Measurements from ENCODE around the gene ENO2.

The ENO2 gene

GRCh38 chr12:6959058-6959804, 44.9 kb downstream of the ENO2 start:
- Histone ChIP-seq H3K4me1 (ENCODE audit: low read depth, poor library complexity, severe bottlenecking) (peaks cover 5% of the 10 kb centered on the region), H3K4me2 (no peak overlapping the region), H3K4me3 (IDR thresholded peaks at IDR 0.05; ENCODE audit: insufficient read depth, low read depth, low read length) (no peak overlapping the region), H4K20me1 (ENCODE audit: insufficient read depth) (no peaks in the 10 kb centered on the region), H3K27me3 (ENCODE audit: insufficient read depth, low read depth) (no peaks in the 10 kb centered on the region), H3K36me3 (ENCODE audit: insufficient read depth) (no peaks in the 10 kb centered on the region), H2AFZ (ENCODE audit: low read depth) (no peak overlapping the region), H3K9ac (no peak overlapping the region), H3K27ac (no peak overlapping the region), H3K79me2 (ENCODE audit: insufficient read depth, low read depth) (no peaks in the 10 kb centered on the region)
- TF ChIP-seq CTCF (conservative IDR thresholded peaks at IDR 0.05; ENCODE audit: low read depth, low read length), result no peak

DNA sequence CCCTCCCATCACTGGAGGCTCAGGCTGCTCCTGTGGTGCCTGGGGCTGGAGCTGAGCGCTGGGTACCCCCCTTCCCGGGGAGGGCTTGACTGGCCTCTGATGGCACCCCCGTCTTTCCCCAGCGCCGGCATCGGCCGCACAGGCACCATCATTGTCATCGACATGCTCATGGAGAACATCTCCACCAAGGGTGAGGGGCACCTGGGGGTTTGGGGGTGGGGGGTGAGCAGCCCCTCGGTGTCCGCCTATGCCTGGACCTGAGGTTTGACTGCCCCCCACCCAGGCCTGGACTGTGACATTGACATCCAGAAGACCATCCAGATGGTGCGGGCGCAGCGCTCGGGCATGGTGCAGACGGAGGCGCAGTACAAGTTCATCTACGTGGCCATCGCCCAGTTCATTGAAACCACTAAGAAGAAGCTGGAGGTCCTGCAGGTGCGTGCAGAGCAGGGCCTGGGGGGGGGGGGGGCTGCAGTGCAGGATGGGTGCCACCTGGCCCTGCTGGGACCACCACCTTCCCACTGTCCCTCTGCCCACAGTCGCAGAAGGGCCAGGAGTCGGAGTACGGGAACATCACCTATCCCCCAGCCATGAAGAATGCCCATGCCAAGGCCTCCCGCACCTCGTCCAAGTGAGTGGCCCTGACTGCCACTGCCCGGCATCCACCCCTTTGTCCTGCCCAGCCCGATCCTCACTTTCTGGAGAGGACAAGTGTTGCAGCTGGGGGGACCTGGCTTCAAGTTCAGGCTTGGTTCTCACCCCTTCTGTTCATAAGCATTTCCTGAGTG, 45.6 kb downstream of the ENO2 start:
- H3K79me2 ChIP-seq (ENCODE audit: insufficient read depth, low read depth), result no peaks in the 10 kb centered on the region
- TF ChIP-seq CTCF (conservative IDR thresholded peaks at IDR 0.05; ENCODE audit: low read depth, low read length), result no peak
- no peaks in the 10 kb centered on the region for H3K4me1 ChIP-seq (ENCODE audit: low read depth, poor library complexity, severe bottlenecking)
- H3K4me3 ChIP-seq (IDR thresholded peaks at IDR 0.05; ENCODE audit: insufficient read depth, low read depth, low read length), result no peak overlapping the region
- H4K20me1 ChIP-seq (ENCODE audit: insufficient read depth), result no peaks in the 10 kb centered on the region
- H3K27me3 ChIP-seq (ENCODE audit: insufficient read depth, low read depth), result no peaks in the 10 kb centered on the region
- H3K9ac ChIP-seq, result no peak overlapping the region
- H2AFZ ChIP-seq (ENCODE audit: low read depth), result no peak overlapping the region
- no peaks in the 10 kb centered on the region for H3K36me3 ChIP-seq (ENCODE audit: insufficient read depth)
- H3K4me2 ChIP-seq, result no peak overlapping the region
- no peak overlapping the region for H3K27ac ChIP-seq

DNA sequence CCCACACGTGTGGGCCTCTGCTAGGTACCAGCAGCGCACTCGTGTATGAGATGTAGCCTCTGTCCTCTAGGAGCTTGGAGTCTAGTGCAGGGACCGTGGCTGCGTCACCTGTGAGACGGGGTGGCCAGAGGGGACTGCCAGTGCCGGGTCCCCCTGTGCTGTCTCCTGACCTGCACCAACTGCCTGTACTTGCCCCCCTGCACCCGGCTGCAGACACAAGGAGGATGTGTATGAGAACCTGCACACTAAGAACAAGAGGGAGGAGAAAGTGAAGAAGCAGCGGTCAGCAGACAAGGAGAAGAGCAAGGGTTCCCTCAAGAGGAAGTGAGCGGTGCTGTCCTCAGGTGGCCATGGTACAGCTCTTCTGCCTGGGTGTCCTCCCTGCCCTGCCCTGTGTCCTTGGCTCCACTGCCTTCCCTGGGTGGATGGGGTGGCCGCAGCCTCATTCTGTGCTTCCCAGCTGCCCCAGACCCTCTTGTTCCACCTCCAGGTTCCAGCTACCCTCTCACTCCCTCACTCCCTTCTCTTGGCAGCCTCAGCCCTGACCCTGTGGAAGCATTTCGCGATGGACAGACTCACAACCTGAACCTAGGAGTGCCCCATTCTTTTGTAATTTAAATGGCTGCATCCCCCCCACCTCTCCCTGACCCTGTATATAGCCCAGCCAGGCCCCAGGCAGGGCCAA, 46.4 kb downstream of the ENO2 start:
- no peak overlapping the region for H3K4me3 ChIP-seq (IDR thresholded peaks at IDR 0.05; ENCODE audit: insufficient read depth, low read depth, low read length)
- no peak overlapping the region for H2AFZ ChIP-seq (ENCODE audit: low read depth)
- H3K4me1 ChIP-seq (ENCODE audit: low read depth, poor library complexity, severe bottlenecking), result peaks cover 3% of the 10 kb centered on the region
- no peak overlapping the region; the same call in 1 of the 2 replicates for H3K9ac ChIP-seq
- H4K20me1 ChIP-seq (ENCODE audit: insufficient read depth), result no peaks in the 10 kb centered on the region
- no peak overlapping the region; the same call in 1 of the 2 replicates for H3K27ac ChIP-seq
- no peak for TF ChIP-seq CTCF (conservative IDR thresholded peaks at IDR 0.05; ENCODE audit: low read depth, low read length)
- H3K79me2 ChIP-seq (ENCODE audit: insufficient read depth, low read depth), result no peaks in the 10 kb centered on the region
- no peak overlapping the region for H3K4me2 ChIP-seq
- no peaks in the 10 kb centered on the region for H3K27me3 ChIP-seq (ENCODE audit: insufficient read depth, low read depth)
- no peaks in the 10 kb centered on the region for H3K36me3 ChIP-seq (ENCODE audit: insufficient read depth)

GRCh38 chr12:6961278-6961694, 46.9 kb downstream of the ENO2 start:
- Histone ChIP-seq H3K79me2 (ENCODE audit: insufficient read depth, low read depth) (no peaks in the 10 kb centered on the region), H3K36me3 (ENCODE audit: insufficient read depth) (no peaks in the 10 kb centered on the region; the same call in 1 of the 2 replicates), H2AFZ (ENCODE audit: low read depth) (peak overlapping the region; percentile 14; the same call in 1 of the 2 replicates), H4K20me1 (ENCODE audit: insufficient read depth) (no peaks in the 10 kb centered on the region), H3K9ac (peak overlapping the region; percentile 42; the same call in 1 of the 2 replicates), H3K4me1 (ENCODE audit: low read depth, poor library complexity, severe bottlenecking) (peaks cover 3% of the 10 kb centered on the region), H3K4me2 (no peak overlapping the region), H3K27ac (peak overlapping the region; percentile 50; the same call in 1 of the 2 replicates), H3K27me3 (ENCODE audit: insufficient read depth, low read depth) (no peaks in the 10 kb centered on the region), H3K4me3 (IDR thresholded peaks at IDR 0.05; ENCODE audit: insufficient read depth, low read depth, low read length) (no peak overlapping the region)
- TF ChIP-seq CTCF (conservative IDR thresholded peaks at IDR 0.05; ENCODE audit: low read depth, low read length), result no peak

Measured in KMS-11 (cell line).